SK-N-SH (cell line): ENCODE results near the gene ZCCHC7. TPM values are rescaled to one million over a fixed set of nuclear protein-coding genes. Genes with fewer than 3 reads are reported as not detected.

Source experiments
- CTCF ChIA-PET: fragments of 300-600, 350-600 bp; formaldehyde crosslinking; extraction: SDS; loops from one replicate; lab custom pipeline; 2021; lab: Yijun Ruan, JAX
- POLR2A ChIA-PET: fragments of 350-600 bp; sonication (Branson Sonifier 250); formaldehyde crosslinking; extraction: SDS; loops from one replicate; lab custom pipeline; 2020; ENCODE audit warnings: antibody characterized with exemption, inconsistent platforms; lab: Yijun Ruan, JAX
- DNase-seq: peaks from one replicate; pipeline ENCODE4 v3.0.0; 2012
- H2AFZ ChIP-seq: fragments of 200-600 bp; sonication (generic); 2 replicates; pipeline ENCODE4 v1.8.1; 2016; ENCODE audit warnings: antibody characterized with exemption, mild to moderate bottlenecking, low read depth
- H3F3A ChIP-seq: fragments of 200-600 bp; sonication (generic); replicated peaks from 2 replicates; pipeline ENCODE3; 2016; ENCODE audit warnings: antibody characterized with exemption, mild to moderate bottlenecking; ENCODE audit not compliant: insufficient read depth
- H3K27ac ChIP-seq, 2 experiments: fragments of 200-500 bp in 1 of 2; fragments of 200-600 bp in 1 of 2; sonication (Bioruptor generic) in 1 of 2; sonication (generic), shearing (Covaris generic) in 1 of 2; 2 replicates each; pipeline versions ENCODE4 v1.5.1 to v1.6.1; 2014 to 2016; ENCODE audit warnings: low read depth in 2 of 2, inconsistent platforms in 1 of 2, low read length in 1 of 2, mild to moderate bottlenecking in 1 of 2, mixed read lengths in 1 of 2
- H3K27me3 ChIP-seq: fragments of 200-600 bp; sonication (generic), shearing (Covaris generic); 2 replicates; pipeline ENCODE4 v1.6.1; 2016; ENCODE audit warnings: mixed run types; ENCODE audit not compliant: insufficient read depth
- H3K36me3 ChIP-seq, 2 experiments: fragments of 200-500 bp in 1 of 2; fragments of 200-600 bp in 1 of 2; sonication (Bioruptor generic) in 1 of 2; sonication (generic) in 1 of 2; replicated peaks in 1 of 2; 2 replicates each; pipeline versions ENCODE3 to v1.5.1; 2014 to 2016; ENCODE audit warnings: low read length in 1 of 2, mild to moderate bottlenecking in 1 of 2; ENCODE audit not compliant: insufficient read depth in 2 of 2, control insufficient read depth in 1 of 2
- H3K4me1 ChIP-seq, 2 experiments: fragments of 200-500 bp in 1 of 2; fragments of 200-600 bp in 1 of 2; sonication (Bioruptor generic) in 1 of 2; sonication (generic), shearing (Covaris generic) in 1 of 2; 2 replicates each; pipeline versions ENCODE4 v1.5.1 to v1.6.1; 2014 to 2016; ENCODE audit warnings: low read depth in 1 of 2, low read length in 1 of 2, mixed run types in 1 of 2; ENCODE audit not compliant: insufficient read depth in 2 of 2, control insufficient read depth in 1 of 2
- H3K4me2 ChIP-seq: fragments of 200-600 bp; sonication (generic), shearing (Covaris generic); 2 replicates; pipeline ENCODE4 v1.6.1; 2017; ENCODE audit warnings: mixed run types
- H3K4me3 ChIP-seq, 2 experiments: fragments of 200-500 bp in 1 of 2; fragments of 200-600 bp in 1 of 2; sonication (Bioruptor generic) in 1 of 2; sonication (generic), shearing (Covaris generic) in 1 of 2; 2 replicates each; pipeline versions ENCODE4 v1.5.1 to v1.8.1; 2014 to 2016; ENCODE audit warnings: low read depth in 2 of 2, inconsistent platforms in 1 of 2, low read length in 1 of 2, mild to moderate bottlenecking in 1 of 2, mixed read lengths in 1 of 2, moderate library complexity in 1 of 2
- H3K79me2 ChIP-seq: fragments of 200-600 bp; sonication (generic); 2 replicates; pipeline ENCODE4 v1.8.1; 2017; ENCODE audit warnings: mild to moderate bottlenecking; ENCODE audit not compliant: insufficient read depth
- H3K9ac ChIP-seq: fragments of 200-600 bp; sonication (generic); 2 replicates; pipeline ENCODE4 v1.6.1; 2017; ENCODE audit warnings: mixed run types
- H3K9me2 ChIP-seq: fragments of 200-600 bp; sonication (generic); 2 replicates; pipeline ENCODE4 v1.6.1; 2017; ENCODE audit warnings: mixed run types
- H3K9me3 ChIP-seq: fragments of 200-600 bp; sonication (generic); 2 replicates; pipeline ENCODE4 v1.6.1; 2017; ENCODE audit warnings: mixed run types, mild to moderate bottlenecking, moderate library complexity
- H4K20me1 ChIP-seq: fragments of 200-600 bp; sonication (generic); 2 replicates; pipeline ENCODE4 v1.6.1; 2017; ENCODE audit warnings: mild to moderate bottlenecking, mixed run types; ENCODE audit not compliant: insufficient read depth
- EZH2phosphoT487 ChIP-seq: fragments of 200-600 bp; sonication (generic); IDR thresholded peaks from 2 replicates; pipeline ENCODE4 v1.6.1; 2017; ENCODE audit warnings: low read depth, mixed run types, mild to moderate bottlenecking, antibody characterized with exemption, moderate library complexity, borderline replicate concordance
- FOSL2 ChIP-seq: IDR thresholded peaks from 2 replicates; pipeline ENCODE4 v1.4.0; 2012; ENCODE audit warnings: low read depth, mild to moderate bottlenecking, moderate library complexity, borderline replicate concordance
- FOXJ3 ChIP-seq: sonication (generic); formaldehyde crosslinking; IDR thresholded peaks from 2 replicates; pipeline ENCODE4 v1.5.1; 2020; ENCODE audit warnings: mild to moderate bottlenecking, missing genetic modification reagents
- FOXM1 ChIP-seq: IDR thresholded peaks from 2 replicates; pipeline ENCODE4 v1.4.0; 2012; ENCODE audit warnings: low read depth, mild to moderate bottlenecking
- IRF3 ChIP-seq: fragments of 150-350 bp; IDR thresholded peaks from 2 replicates; pipeline ENCODE4 v1.6.1; 2016; ENCODE audit warnings: mild to moderate bottlenecking, low read depth, low read length
- JUND ChIP-seq: IDR thresholded peaks from 2 replicates; pipeline ENCODE4 v1.4.0; 2012
- TEAD4 ChIP-seq: IDR thresholded peaks from 2 replicates; pipeline ENCODE4 v1.4.0; 2012; ENCODE audit warnings: mild to moderate bottlenecking, borderline replicate concordance; ENCODE audit not compliant: insufficient read depth
- WGBS: methylation state at CpG from one replicate; pipeline ENCODE4 v1.1.6; 2017; ENCODE audit warnings: low lambda C conversion rate; 5-methylcytosine and 5-hydroxymethylcytosine counted together
- polyA plus RNA-seq, 3 experiments: library from polyadenylated mRNA; depleted of rRNA; stranded (reverse); fragments of >200 nt; gene quantifications; 2 replicates each; pipeline ENCODE4 v1.2.3, GENCODE V29; 2012

Gene ZCCHC7
- polyA plus RNA-seq, 1 of the 3 experiments (the other 2 are of a cell fraction) = 12.6 TPM

- DNase-seq = no peak
- Histone ChIP-seq H3K9me3 (no peaks in the 10 kb centered on the region), H3K9ac (no peak overlapping the region), H3K4me2 (0 out of 2 replicates have a peak overlapping the region, but pooled peaks have one; percentile 21), H3K36me3 (peaks cover 0 to 22% of the 10 kb centered on the region in 2 experiments), H3K9me2 (no peaks in the 10 kb centered on the region), H3F3A (peaks cover 11% of the 10 kb centered on the region), H3K79me2 (no peaks in the 10 kb centered on the region), H3K4me3 (no peak overlapping the region), H3K27ac (peak overlapping the region in 1 of 2 experiments; percentile 68; a peak in 2 of 4 replicates), H3K27me3 (no peaks in the 10 kb centered on the region), H3K4me1 (peaks cover 0 to 9% of the 10 kb centered on the region in 2 experiments; a peak in 1 of 4 replicates), H4K20me1 (no peaks in the 10 kb centered on the region), H2AFZ (no peak overlapping the region)
- ChIA-PET CTCF (interaction anchor here (0.7 to 0.9 kb wide), 2 partner anchors 24 to 332 kb away, joined by 3 read pairs; no protein-coding TSS in a partner anchor), POLR2A (no interaction called here)
- WGBS = 90% methylated on average over 3 of the region's 3 CpGs
- TF ChIP-seq JUND (0 out of 2 replicates have a peak, but pooled peaks have one; percentile 13), IRF3 (no peak), FOSL2 (peak; percentile 33; the same call in 1 of the 2 replicates)
These were observed 191.7 kb downstream of the ZCCHC7 start for GRCh38 chr9:37311938-37312708.

DNA sequence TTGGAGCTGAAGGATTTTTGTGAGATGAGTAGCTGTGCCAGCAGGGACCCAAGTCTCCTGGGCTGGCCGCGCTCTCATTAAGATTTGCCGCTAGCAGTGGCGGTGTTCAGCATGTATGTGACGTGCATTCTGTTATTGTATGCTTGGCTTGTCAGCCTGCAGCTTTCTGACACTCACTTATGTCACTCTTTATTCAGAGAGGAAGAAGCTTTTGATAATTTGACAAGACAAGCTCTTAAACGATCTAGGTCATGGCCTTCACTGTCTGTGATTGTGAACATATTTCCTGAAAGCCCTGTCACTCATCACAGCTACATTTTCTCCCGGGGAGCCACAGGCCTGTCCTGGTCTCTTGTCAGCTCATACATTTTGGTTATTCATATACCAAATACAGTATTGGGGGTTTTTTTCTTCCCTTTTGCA is 203.9 kb downstream of the ZCCHC7 start:
- Histone ChIP-seq H3K27ac (peak overlapping the region in 1 of 2 experiments; percentile 36; a peak in 1 of 4 replicates), H3F3A (no peaks in the 10 kb centered on the region), H3K4me1 (peaks cover 3 to 11% of the 10 kb centered on the region in 2 experiments; a peak in 3 of 4 replicates), H2AFZ (no peak overlapping the region), H3K4me2 (no peak overlapping the region), H3K9me2 (no peaks in the 10 kb centered on the region), H3K27me3 (no peaks in the 10 kb centered on the region), H3K4me3 (no peak overlapping the region), H4K20me1 (no peaks in the 10 kb centered on the region), H3K9me3 (no peaks in the 10 kb centered on the region), H3K36me3 (peaks cover 4 to 7% of the 10 kb centered on the region in 2 experiments), H3K9ac (no peak overlapping the region), H3K79me2 (no peaks in the 10 kb centered on the region)
- ChIA-PET CTCF (interaction anchor here (2.0 kb wide), 1 partner anchor 451 kb away, joined by 7 read pairs; no protein-coding TSS in a partner anchor), POLR2A (no interaction called here)
- DNase-seq = no peak
- TF ChIP-seq FOXM1 (no peak), FOXJ3 (CRISPR knock-in tag) (no peak), EZH2phosphoT487 (no peak), TEAD4 (no peak)
- 66% methylated on average over 7 of the region's 7 CpGs for WGBS
